ENCODE data around the gene KCNAB2.
A peak's percentile ranks its signal among the peaks of the same experiment; 100 is the strongest.

The KCNAB2 gene

GRCh38 chr1:6108476-6108875 is 62.8 kb downstream of the KCNAB2 start:
- no peak for DNase-seq (ENCODE audit: low read depth, low spot score)

GRCh38 chr1:6108937-6109614 is 63.4 kb downstream of the KCNAB2 start:
- DNase-seq (ENCODE audit: low read depth, low spot score), result peak; percentile 28

DNA sequence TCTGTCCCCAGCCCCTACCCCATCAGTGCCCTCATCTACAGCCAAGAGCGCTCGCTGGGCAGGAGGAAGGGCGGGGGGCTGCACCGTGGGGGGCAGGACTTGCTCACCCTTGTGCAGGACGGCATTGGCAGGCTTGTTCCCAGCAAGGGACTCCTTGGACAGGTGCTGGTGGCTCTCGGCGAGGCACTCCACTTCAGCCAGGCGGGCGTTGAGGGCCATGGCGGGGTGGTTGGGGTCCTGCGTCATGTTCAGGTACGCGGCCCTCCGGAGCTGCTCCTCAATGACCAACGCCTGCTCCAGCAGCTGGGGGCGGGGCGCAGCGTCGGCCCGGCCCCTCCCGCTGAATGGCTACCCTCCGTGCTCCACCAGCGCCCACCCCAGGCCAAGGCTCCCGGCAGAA is 64.0 kb downstream of the KCNAB2 start:
- DNase-seq (ENCODE audit: low read depth, low spot score), result no peak

DNA sequence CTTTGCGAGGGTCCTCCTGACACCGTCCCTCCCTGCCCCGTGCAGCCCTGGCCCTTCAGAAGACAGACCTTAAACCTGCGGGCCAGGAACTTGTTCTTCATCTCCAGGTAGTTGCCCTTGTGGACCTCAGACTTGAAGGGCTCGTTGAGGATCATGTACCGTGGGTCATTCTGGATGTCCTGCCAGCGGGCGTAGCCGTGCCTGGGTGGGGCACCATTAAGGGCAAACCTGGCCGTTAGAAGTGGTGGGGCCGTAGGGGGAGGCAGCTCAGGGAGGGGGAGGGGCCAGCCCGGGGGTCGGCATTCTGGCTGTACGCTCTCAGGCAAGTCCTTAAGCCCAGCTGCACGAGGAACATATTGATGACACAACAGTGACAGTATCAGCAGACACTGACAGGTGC is 64.6 kb downstream of the KCNAB2 start:
- no peak for DNase-seq (ENCODE audit: low read depth, low spot score)

GRCh38 chr1:6111571-6111970 is 65.9 kb downstream of the KCNAB2 start:
- no peak for DNase-seq (ENCODE audit: low read depth, low spot score)

- DNase-seq (ENCODE audit: low read depth, low spot score), result no peak
Observed at GRCh38 chr1:6111991-6112689, 66.5 kb downstream of the KCNAB2 start.

GRCh38 chr1:6112690-6113005 is 67.0 kb downstream of the KCNAB2 start:
- no peak for DNase-seq (ENCODE audit: low read depth, low spot score)

- no peak for DNase-seq (ENCODE audit: low read depth, low spot score)
Observed at GRCh38 chr1:6113116-6113515, 67.4 kb downstream of the KCNAB2 start.

DNA sequence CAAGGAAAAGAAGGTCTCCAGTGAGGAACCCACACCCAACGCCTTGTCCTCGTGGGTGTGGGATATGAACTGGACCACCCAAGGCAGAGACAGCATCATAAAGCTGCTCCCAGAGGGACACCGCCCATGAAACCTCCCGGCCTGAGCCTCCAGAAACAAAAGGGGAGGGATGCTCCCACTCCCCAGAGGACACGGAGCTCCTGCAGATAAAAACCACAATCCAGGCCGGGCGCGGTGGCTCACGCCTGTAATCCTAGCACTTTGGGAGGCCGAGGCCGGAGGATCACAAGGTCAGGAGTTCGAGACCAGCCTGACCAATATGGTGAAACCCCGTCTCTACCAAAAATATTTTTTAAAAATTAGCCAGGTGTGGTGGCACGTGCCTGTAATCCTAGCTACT is 68.1 kb downstream of the KCNAB2 start:
- DNase-seq (ENCODE audit: low read depth, low spot score), result no peak

DNA sequence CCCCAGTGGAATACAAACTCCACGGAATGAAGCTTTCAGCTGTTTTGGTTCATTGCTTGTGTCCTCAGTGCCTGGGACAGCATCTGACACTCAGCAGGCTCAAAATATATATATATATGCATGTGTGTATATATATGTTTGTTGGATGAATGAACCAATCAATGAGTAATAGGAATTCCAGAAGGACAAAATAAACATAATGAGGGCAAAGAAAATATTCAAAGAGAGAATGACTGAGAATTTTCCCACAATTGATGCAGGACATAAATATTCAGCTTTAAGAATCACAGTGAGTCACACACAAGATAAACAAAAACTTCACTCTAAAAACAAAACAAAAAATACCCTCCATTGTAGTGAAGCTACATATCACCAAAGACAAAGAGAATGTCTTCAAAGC is 70.4 kb downstream of the KCNAB2 start:
- DNase-seq (ENCODE audit: low read depth, low spot score), result peak; percentile 33

DNA sequence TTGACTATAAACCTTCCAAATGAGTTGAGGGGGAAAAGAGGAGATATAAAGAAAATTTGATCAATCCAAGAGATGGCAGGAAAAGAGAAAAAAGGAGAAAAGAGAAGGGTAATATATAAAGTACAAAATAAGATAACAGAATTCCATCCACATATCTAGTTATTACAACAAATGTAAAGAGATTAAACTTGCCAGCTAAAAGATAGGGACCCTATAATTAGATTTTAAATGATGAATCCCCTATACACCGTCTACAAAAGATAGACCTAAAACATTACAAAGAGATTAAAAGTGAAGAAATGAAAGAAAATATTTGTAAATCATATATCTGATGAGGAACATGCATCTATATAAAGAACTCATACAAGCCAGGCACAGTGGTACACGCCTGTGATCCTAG is 71.4 kb downstream of the KCNAB2 start:
- no peak for DNase-seq (ENCODE audit: low read depth, low spot score)

DNA sequence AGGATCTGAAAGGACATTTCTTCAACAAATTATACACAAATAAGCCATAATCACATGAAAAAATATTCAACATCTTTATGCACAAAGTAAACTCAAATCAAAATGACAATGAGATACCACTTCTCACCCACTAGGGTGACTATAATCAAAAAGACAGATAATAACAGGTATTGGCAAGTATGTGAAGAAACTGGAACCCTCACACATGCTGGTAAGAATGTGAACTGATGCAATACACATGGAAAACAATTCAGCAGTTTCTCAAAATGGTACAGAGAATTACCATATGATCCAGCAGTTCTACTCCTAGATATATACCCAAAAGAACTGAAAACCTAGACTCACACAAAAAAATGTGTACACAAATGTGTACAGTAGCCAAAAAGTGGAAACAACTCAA is 71.9 kb downstream of the KCNAB2 start:
- DNase-seq (ENCODE audit: low read depth, low spot score), result no peak

DNA sequence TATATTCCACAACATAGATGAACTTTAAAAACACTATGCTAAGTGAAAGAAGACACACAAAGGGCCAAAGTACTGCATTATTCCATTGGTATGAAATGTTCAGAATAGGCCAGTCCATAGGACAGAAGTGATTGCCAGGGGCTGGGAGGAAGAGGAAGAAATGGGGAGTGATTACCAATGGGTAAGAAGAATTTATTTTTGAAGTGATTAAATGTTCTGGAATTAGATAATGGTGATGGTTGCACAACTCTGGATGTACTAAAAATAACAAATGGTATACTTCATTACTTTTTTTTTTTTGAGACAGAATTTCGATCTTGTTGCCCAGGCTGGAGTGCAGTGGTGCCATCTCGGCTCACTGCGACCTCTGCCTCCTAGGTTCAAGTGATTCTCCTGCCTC is 72.7 kb downstream of the KCNAB2 start:
- DNase-seq (ENCODE audit: low read depth, low spot score), result no peak

DNA sequence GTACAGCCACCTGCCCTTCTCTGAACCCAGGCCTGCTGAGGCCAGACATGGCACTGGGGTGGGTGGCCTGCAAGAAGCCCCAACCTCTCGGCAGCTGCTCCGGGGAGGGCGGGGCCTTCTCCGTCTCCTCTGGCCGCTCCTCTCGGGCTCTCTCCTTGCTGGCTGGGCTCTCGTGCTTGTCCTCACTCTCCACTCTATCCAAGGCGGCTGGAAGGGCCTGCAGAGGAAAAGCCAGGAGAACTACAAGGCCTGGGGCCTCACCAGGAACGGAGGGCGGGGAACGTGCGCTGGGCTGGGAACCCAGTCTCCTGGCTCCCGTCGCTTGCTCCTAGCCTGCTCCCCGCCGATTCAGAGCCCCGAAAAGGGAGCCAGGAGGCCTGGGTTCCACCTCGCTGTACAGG is 75.3 kb downstream of the KCNAB2 start:
- no peak for DNase-seq (ENCODE audit: low read depth, low spot score)

- no peak for DNase-seq (ENCODE audit: low read depth, low spot score)
Observed at GRCh38 chr1:6121651-6122370, 76.1 kb downstream of the KCNAB2 start.

DNA sequence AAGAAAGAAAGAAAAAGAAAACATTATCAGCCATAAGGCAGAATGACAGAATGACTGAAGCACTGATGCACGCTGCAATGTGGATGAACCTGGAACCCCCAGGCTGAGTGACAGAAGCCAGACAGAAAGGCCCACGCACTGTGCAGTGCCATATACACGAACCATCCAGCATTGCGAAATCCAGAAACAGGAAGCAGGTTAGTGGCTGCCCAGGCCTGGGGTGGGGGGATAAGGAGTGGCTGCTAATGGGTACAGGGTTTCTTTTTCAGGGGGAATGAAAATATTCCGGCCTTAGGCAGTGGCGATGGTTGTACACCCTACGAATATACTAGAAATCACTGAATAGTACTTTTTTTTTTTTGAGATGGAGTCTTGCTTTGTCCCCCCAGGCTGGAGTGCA is 77.4 kb downstream of the KCNAB2 start:
- DNase-seq (ENCODE audit: low read depth, low spot score), result no peak

DNA sequence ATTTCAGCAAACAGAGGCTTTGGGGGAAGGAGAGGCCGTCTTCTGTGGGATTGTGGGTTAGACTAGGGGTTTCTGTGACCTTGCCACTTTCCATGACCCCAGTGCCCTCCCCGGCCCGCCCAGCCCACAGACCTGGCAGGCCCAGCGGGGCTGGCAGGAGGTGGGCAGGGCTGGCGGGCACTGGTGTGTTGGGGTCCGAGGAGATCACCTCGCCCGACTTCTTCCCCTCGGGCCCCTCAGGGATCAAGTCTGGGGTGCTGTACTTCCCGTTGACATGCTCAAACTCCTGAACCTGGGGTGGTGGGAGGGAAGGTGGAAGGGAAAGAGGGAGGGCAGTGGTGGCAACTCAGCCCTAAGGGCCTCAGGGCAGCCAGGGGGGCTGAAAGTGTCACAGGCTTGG is 78.1 kb downstream of the KCNAB2 start:
- DNase-seq (ENCODE audit: low read depth, low spot score), result no peak

DNA sequence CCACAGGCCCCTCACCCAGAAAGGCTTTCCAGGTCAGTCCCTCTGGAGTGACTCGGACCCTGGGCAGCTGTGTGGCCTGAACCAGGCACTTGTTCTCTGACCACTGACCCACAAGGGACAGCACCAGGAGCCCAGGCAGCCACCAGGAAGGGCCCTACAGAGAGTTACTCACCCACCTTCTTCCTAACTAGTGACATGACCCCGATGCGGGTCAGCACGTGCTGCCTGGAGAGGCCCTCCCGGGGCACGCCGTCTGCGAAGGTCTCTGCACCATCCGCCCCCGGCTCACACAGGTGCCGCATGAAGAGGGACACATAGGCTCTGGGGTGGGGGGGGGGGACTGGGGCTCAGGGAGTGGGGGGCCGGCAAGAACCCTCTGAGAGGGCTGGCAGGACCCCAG is 78.7 kb downstream of the KCNAB2 start:
- no peak for DNase-seq (ENCODE audit: low read depth, low spot score)

DNA sequence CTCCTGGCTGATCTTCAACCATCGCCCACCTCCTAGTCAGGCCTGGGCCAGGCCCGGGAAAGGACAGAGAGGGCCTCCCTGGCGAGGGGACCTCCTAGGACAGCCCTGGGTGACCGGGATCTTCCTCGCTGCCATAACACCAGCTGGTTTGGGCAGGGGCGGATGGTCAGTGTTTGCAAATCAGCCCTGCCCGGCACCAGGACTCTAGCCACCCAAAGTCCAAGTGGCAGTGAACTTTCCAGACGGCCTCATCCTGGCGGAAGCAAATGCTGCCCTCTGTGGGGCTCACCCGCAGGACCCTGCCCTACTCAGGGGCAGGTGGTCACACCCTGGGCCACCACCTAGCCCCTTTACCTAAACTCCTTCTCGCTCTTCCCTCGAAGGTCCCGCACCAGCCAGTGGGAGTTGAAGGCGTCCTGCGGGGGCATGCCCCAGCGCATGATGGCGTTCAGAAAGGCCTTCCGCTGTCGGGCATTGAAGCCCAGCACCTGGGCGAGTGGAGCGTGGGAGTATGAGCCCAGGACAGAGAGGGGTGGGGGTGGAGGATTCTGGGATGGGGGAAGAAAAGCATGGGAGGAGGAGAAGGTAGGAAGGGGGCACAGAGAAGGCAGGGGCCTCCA is 79.2 kb downstream of the KCNAB2 start:
- no peak for DNase-seq (ENCODE audit: low read depth, low spot score)

GRCh38 chr1:6125366-6125765 is 79.7 kb downstream of the KCNAB2 start:
- no peak for DNase-seq (ENCODE audit: low read depth, low spot score)

- no peak for DNase-seq (ENCODE audit: low read depth, low spot score)
Observed at GRCh38 chr1:6126028-6126427, 80.3 kb downstream of the KCNAB2 start.

- no peak for DNase-seq (ENCODE audit: low read depth, low spot score)
Observed at GRCh38 chr1:6126521-6127067, 80.9 kb downstream of the KCNAB2 start.
